PFSK-1 (cell line): ENCODE data around the gene PNPLA8.

Experiments
- FOXP2 ChIP-seq: optimal IDR thresholded peaks from 2 replicates; pipeline ENCODE3; 2011; ENCODE audit warnings: borderline replicate concordance, control low read depth, inconsistent platforms; ENCODE audit not compliant: insufficient read depth; ENCODE audit errors: extremely low read length, extremely low read depth
- POLR2AphosphoS5 ChIP-seq: IDR thresholded peaks from 2 replicates; pipeline ENCODE4 v1.6.1; 2012; ENCODE audit warnings: low read depth, mild to moderate bottlenecking, control low read depth, low read length, moderate library complexity
- REST ChIP-seq, 2 experiments: IDR thresholded peaks; 2 replicates each; pipeline versions ENCODE4 v1.6.1 to v1.8.0; 2011 to 2012; ENCODE audit warnings: low read depth in 2 of 2, low read length in 2 of 2, control low read depth in 1 of 2, inconsistent platforms in 1 of 2, mild to moderate bottlenecking in 1 of 2, moderate library complexity in 1 of 2; ENCODE audit not compliant: insufficient read depth in 1 of 2
- SIN3A ChIP-seq: IDR thresholded peaks from 2 replicates; pipeline ENCODE4 v1.6.1; 2012; ENCODE audit warnings: mild to moderate bottlenecking, low read length, moderate library complexity, borderline replicate concordance; ENCODE audit not compliant: insufficient read depth
- TAF1 ChIP-seq: IDR thresholded peaks from 2 replicates; pipeline ENCODE4 v1.6.1; 2012; ENCODE audit warnings: low read length, control low read depth, borderline replicate concordance; ENCODE audit not compliant: insufficient read depth

PNPLA8 gene

GRCh38 chr7:108468246-108468645 is 57.7 kb downstream of the PNPLA8 start:
- no peak for TF ChIP-seq REST (IDR thresholded peaks at IDR 0.05; ENCODE audit: insufficient read depth in 1 of 2, low read depth in 2 of 2, low read length in 2 of 2)
- no peak for TF ChIP-seq SIN3A
- no peak for TF ChIP-seq POLR2AphosphoS5
- no peak for TF ChIP-seq FOXP2
- no peak for TF ChIP-seq TAF1

DNA sequence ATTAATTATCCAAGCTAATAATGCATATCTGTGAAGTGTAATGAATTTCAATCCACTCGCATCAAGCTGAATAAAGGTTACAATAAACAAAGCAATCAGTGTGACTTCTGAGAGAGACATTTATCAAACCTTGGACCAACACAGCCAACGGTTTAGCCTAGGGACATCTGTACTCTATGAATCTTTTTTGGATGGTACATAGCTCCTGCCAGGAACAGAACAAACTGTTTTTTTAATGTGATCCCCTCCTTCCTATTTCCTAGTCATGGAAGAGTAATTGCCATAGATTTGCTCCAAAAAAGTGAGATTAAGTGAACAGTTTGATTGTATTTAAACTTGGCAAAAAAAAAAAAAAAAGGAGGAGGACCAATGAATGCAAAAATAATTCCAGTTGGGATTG is 58.5 kb downstream of the PNPLA8 start:
- no peak for TF ChIP-seq TAF1
- no peak for TF ChIP-seq SIN3A
- no peak for TF ChIP-seq FOXP2

- no peak for TF ChIP-seq FOXP2
- TF ChIP-seq POLR2AphosphoS5 = no peak
- no peak for TF ChIP-seq TAF1
- TF ChIP-seq SIN3A = no peak
- no peak for TF ChIP-seq REST (IDR thresholded peaks at IDR 0.05; ENCODE audit: insufficient read depth in 1 of 2, low read depth in 2 of 2, low read length in 2 of 2)
Measured at GRCh38 chr7:108464743-108465142, 61.2 kb downstream of the PNPLA8 start.

DNA sequence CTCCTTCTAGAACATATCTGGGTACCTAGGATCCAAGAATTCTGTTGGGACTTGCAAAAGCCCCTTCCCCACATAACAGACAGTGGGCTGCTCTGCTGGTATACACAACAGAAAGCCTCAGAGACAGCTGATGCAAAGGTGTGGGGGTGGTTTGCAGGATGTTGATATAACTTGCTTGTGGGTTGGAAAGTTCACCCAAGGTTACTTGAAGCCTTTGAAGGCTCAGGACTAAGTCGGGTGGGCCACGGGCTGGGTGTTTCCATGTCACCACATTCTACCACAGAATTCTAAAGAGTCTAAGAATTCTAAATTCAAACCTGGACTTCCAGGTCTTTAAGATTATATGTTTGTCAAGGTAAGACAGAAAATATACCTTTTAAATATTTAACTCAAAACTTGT is 62.3 kb downstream of the PNPLA8 start:
- TF ChIP-seq FOXP2 = no peak

DNA sequence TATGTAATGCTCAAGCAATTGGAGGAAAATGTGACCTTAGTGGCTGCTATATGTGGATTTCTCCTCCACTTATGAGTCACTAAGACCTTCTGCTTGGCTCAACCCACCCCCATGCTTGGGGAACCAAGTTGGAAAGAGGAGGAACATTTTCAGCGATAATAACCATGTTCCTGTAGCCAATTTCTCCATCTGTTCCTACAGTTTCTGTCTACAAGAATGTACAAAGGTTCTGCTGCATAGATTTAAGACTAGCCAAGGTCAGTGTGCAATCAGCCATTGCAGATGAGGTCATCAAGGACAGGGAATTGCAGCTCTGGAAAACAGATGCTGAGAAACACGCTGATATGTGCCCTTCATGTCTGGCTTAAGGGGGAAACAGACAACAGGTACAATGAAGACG is 64.1 kb downstream of the PNPLA8 start:
- TF ChIP-seq POLR2AphosphoS5 = no peak
- no peak for TF ChIP-seq REST (IDR thresholded peaks at IDR 0.05; ENCODE audit: insufficient read depth in 1 of 2, low read depth in 2 of 2, low read length in 2 of 2)
- no peak for TF ChIP-seq SIN3A
- TF ChIP-seq FOXP2 = no peak
- TF ChIP-seq TAF1 = no peak

DNA sequence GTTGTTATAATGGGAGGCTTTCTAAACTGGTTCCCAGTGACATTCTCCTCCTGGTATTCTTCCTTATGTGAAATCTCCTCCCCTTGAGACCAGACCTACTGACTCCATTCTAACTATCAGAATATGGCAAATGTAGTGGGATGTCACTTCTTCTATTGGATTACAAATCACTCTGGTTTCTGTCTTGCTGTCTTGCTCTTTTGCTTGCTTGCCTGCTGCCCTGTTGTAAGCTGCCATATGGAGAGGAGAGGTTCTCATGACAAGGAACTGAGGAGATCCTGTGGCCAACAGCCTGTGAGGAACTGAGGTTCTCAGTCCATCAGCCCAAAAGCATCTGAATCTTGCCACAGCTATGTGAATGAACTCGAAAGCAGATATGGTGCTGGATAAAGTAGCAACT is 65.0 kb downstream of the PNPLA8 start:
- TF ChIP-seq REST (IDR thresholded peaks at IDR 0.05; ENCODE audit: insufficient read depth in 1 of 2, low read depth in 2 of 2, low read length in 2 of 2) = no peak
- no peak for TF ChIP-seq SIN3A
- no peak for TF ChIP-seq FOXP2
- no peak for TF ChIP-seq TAF1
- TF ChIP-seq POLR2AphosphoS5 = no peak
